Neural progenitor cell (in vitro differentiated cells): ENCODE results near the gene MYO3A.

Experiments
- EZH2 ChIP-seq: fragments of 200-600 bp; sonication (generic); IDR thresholded peaks from 2 replicates; pipeline ENCODE4 v1.6.1; 2017; ENCODE audit warnings: antibody characterized with exemption, mild to moderate bottlenecking, moderate library complexity
- EZH2phosphoT487 ChIP-seq: fragments of 200-600 bp; sonication (generic); IDR thresholded peaks from 2 replicates; pipeline ENCODE4 v1.6.1; 2017; ENCODE audit warnings: antibody characterized with exemption
- TF ChIP-seq, protein P1 (sequence below): fragments of 200-600 bp; sonication (generic); IDR thresholded peaks from 2 replicates; pipeline ENCODE4 v1.5.1; 2017; ENCODE audit warnings: antibody characterized with exemption, mild to moderate bottlenecking

DNA sequence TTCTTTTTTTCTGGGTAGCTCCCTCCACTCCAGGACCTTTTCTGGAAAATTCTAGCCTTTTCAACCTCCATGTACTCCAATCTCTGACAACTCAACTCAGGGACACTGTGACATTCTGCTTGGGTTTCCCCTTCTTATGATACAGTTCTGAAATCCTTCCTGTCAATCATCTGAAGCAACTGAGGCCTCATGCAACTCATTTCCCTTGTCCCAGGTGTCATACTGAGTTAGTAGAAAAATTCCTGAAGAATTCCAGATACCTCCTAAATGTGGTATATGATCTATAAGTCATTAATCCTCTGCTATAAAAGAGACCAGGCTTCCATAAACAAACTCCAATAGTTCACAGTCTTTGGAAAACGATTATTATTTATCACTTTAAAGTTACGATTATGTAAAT is 43.0 kb upstream of the MYO3A start:
- TF ChIP-seq, protein P1, sequence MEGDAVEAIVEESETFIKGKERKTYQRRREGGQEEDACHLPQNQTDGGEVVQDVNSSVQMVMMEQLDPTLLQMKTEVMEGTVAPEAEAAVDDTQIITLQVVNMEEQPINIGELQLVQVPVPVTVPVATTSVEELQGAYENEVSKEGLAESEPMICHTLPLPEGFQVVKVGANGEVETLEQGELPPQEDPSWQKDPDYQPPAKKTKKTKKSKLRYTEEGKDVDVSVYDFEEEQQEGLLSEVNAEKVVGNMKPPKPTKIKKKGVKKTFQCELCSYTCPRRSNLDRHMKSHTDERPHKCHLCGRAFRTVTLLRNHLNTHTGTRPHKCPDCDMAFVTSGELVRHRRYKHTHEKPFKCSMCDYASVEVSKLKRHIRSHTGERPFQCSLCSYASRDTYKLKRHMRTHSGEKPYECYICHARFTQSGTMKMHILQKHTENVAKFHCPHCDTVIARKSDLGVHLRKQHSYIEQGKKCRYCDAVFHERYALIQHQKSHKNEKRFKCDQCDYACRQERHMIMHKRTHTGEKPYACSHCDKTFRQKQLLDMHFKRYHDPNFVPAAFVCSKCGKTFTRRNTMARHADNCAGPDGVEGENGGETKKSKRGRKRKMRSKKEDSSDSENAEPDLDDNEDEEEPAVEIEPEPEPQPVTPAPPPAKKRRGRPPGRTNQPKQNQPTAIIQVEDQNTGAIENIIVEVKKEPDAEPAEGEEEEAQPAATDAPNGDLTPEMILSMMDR, result no peak
- TF ChIP-seq EZH2 (no peak), EZH2phosphoT487 (no peak)
